Epithelial cell of proximal tubule (primary cell): ENCODE measurements around the gene ORC4. TPM values are rescaled to one million over a fixed set of nuclear protein-coding genes. Genes with fewer than 3 reads are reported as not detected.

Source experiments
- DNase-seq: peaks from one replicate; pipeline ENCODE4 v3.0.0-alpha.2; 2011; ENCODE audit warnings: low read depth
- H3K4me3 ChIP-seq: 2 replicates; pipeline ENCODE4 v1.5.1; 2011; ENCODE audit warnings: low read depth, mild to moderate bottlenecking, low read length
- CTCF ChIP-seq: conservative IDR thresholded peaks from 2 replicates; pipeline ENCODE4 v1.5.1; 2012; ENCODE audit warnings: low read depth, mild to moderate bottlenecking, low read length
- total RNA-seq: library from RNA; depleted of rRNA; stranded (reverse); fragments of >200 nt; gene quantifications from 2 replicates; pipeline ENCODE4 v1.2.3, GENCODE V29; 2015

Gene ORC4
- total RNA-seq, 1 donor from 2014 or later, result 39.8 TPM

- no peak for DNase-seq
- no peak overlapping the region for H3K4me3 ChIP-seq
- TF ChIP-seq CTCF, result no peak
Measured at GRCh38 chr2:147980940-147981528, 39.5 kb downstream of the ORC4 start.

GRCh38 chr2:147977679-147978078 is 42.9 kb downstream of the ORC4 start:
- no peak overlapping the region for H3K4me3 ChIP-seq
- TF ChIP-seq CTCF, result no peak
- DNase-seq, result no peak

GRCh38 chr2:147976102-147976501 is 44.4 kb downstream of the ORC4 start:
- no peak overlapping the region for H3K4me3 ChIP-seq
- no peak for DNase-seq
- no peak for TF ChIP-seq CTCF

GRCh38 chr2:147968571-147968970 is 52.0 kb downstream of the ORC4 start:
- no peak for DNase-seq
- TF ChIP-seq CTCF, result no peak
- no peak overlapping the region for H3K4me3 ChIP-seq

- no peak for TF ChIP-seq CTCF
- DNase-seq, result no peak
- H3K4me3 ChIP-seq, result no peak overlapping the region
Measured at GRCh38 chr2:147952118-147952517, 68.4 kb downstream of the ORC4 start.

- DNase-seq, result no peak
- TF ChIP-seq CTCF, result no peak
- no peak overlapping the region for H3K4me3 ChIP-seq
Measured at GRCh38 chr2:147945660-147946059, 74.9 kb downstream of the ORC4 start.

GRCh38 chr2:147939313-147939712 is 81.2 kb downstream of the ORC4 start:
- no peak for DNase-seq
- H3K4me3 ChIP-seq, result no peak overlapping the region
- TF ChIP-seq CTCF, result no peak
